Esophagus (tissue), 2 donors: ENCODE results near the gene TRPM3. TPM values are rescaled to one million over a fixed set of nuclear protein-coding genes. Genes with fewer than 3 reads are reported as not detected.

ENCODE experiments used
- H3K27ac ChIP-seq, 2 donors: one replicate each; pipeline ENCODE4 v1.5.1; 2013; ENCODE audit warnings: low read depth in 2 of 2, mild to moderate bottlenecking in 2 of 2, inconsistent platforms in 1 of 2, low read length in 1 of 2, moderate library complexity in 1 of 2
- H3K27me3 ChIP-seq, 2 donors: one replicate each; pipeline ENCODE4 v1.6.1; 2013; ENCODE audit warnings: low read length in 2 of 2, control low read depth in 1 of 2, mild to moderate bottlenecking in 1 of 2; ENCODE audit not compliant: insufficient read depth in 2 of 2, control insufficient read depth in 1 of 2
- H3K36me3 ChIP-seq, 2 donors: one replicate each; pipeline ENCODE4 v1.6.1; 2013; ENCODE audit warnings: low read length in 1 of 2; ENCODE audit not compliant: control insufficient read depth in 2 of 2, insufficient read depth in 2 of 2
- H3K4me1 ChIP-seq, 2 donors: one replicate each; pipeline ENCODE4 v1.6.1; 2013; ENCODE audit warnings: low read length in 1 of 2; ENCODE audit not compliant: control insufficient read depth in 2 of 2, insufficient read depth in 2 of 2
- H3K4me3 ChIP-seq, 2 donors: one replicate each; pipeline ENCODE4 v1.5.1; 2013; ENCODE audit warnings: low read length in 2 of 2, mild to moderate bottlenecking in 2 of 2, low read depth in 1 of 2, moderate library complexity in 1 of 2
- H3K9me3 ChIP-seq, 2 donors: one replicate each; pipeline ENCODE4 v1.6.1; 2013; ENCODE audit warnings: mild to moderate bottlenecking in 2 of 2, low read depth in 1 of 2, low read length in 1 of 2, moderate library complexity in 1 of 2; ENCODE audit not compliant: control insufficient read depth in 2 of 2, insufficient read depth in 1 of 2
- WGBS, 2 donors: extraction: QIAGEN DNeasy Blood & Tissue Kit; methylation state at CpG; one replicate each; pipeline ENCODE4 v1.1.7; 2013; 5-methylcytosine and 5-hydroxymethylcytosine counted together
- polyA plus RNA-seq, 2 donors: library from polyadenylated mRNA; stranded (reverse); fragments of 200-250 nt; gene quantifications; one replicate each; pipeline ENCODE4 v1.2.3, GENCODE V29; 2013
- donor health status: healthy with polysubstance abuse.
- donor health status: Bipolar disorder and iron deficiency.

The TRPM3 gene
- polyA plus RNA-seq, 2 donors = under 0.01 to 0.02 TPM

- H3K27ac ChIP-seq = peak overlapping the region; percentile 97 to 99
- H3K27me3 ChIP-seq = no peaks in the 10 kb centered on the region
- WGBS, 2 donors = 55 to 58% methylated on average over 5 of the region's 5 CpGs
- no peaks in the 10 kb centered on the region for H3K36me3 ChIP-seq
- H3K9me3 ChIP-seq = no peaks in the 10 kb centered on the region
- H3K4me1 ChIP-seq = peaks cover 3 to 9% of the 10 kb centered on the region in 2 donors
- no peak overlapping the region for H3K4me3 ChIP-seq
Observed at GRCh38 chr9:70479880-70480291, 641.5 kb downstream of the TRPM3 start.
